ENCODE measurements around the gene CRAT.

Gene CRAT

DNA sequence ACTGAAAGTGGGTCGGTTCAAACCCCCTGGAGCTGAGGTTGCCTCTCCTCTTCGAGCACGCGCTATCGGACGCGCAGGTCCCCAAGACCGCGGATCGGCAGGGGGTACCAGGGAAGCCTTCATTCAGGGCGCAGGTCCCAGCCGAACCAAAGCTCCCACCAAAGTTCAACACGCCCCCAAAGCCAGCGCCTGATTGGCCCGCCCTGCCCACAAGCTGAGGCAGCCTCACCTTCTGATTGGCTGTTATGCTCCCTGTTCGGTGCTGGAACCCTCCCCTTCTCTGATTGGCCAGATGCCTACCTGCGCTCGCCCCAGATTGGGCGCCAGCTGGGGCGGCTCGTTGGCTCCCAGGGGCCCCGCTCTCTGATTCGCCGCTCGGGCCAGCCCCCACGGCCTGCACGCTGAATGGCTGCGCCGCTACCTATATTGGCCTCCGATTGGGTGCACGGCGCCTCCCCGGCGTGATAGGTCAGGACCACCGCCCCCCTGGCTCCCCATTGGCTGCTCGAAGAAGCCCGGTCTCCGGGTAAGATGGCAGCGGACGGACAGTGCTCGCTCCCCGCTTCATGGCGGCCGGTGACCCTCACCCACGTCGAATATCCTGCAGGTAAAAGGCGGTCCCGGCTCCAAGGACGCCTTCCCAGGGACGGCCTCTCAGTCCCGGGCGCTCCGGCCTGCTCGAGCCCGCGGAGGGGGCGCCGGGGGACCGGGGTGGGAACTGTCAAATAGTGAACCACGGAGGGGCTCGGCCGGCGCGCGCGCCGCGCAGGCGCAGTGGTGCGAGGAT is 29.8 kb downstream of the CRAT start, which contains the start of gene DOLPP1:
Gene DOLPP1, plus strand, starts transcription at position 511 of the 787 bp plus-strand sequence. Its CDS starts 21 bp downstream, at position 532.
- DNase-seq, result peak; percentile 98

DNA sequence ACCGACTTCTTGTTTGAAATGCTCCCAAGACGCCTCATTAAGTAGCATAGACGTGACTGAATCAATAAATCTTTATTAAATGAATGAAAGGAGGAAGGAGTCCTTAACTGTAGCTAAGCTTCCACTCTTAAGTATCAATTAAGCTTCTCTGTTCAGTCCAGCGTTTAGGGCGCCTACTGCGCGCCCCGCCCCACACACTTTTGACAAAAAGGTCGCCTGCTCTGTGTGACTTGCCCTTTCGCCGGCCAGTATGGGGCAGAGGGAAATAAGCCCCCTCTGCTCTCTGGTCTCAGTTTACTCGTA is 30.3 kb downstream of the CRAT start:
- DNase-seq, result no peak

DNA sequence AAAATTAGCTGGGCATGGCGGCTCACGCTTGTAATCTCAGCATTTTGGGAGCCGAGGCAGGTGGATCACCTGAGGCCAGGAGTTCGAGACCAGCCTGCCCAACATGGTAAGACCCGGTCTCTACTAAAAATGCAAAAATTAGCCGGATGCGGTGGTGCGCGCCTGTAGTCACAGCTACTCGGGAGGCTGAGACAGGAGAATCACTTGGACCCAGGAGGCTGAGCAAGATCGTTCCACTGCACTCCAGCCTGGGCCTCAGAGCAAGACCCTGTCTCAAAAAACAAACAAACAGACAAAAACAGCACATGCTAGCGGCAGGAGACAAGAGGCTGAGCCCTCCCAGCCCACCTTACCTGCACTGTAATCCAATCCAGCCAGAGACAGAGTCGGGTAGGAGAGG is 30.8 kb downstream of the CRAT start:
- no peak for DNase-seq

DNA sequence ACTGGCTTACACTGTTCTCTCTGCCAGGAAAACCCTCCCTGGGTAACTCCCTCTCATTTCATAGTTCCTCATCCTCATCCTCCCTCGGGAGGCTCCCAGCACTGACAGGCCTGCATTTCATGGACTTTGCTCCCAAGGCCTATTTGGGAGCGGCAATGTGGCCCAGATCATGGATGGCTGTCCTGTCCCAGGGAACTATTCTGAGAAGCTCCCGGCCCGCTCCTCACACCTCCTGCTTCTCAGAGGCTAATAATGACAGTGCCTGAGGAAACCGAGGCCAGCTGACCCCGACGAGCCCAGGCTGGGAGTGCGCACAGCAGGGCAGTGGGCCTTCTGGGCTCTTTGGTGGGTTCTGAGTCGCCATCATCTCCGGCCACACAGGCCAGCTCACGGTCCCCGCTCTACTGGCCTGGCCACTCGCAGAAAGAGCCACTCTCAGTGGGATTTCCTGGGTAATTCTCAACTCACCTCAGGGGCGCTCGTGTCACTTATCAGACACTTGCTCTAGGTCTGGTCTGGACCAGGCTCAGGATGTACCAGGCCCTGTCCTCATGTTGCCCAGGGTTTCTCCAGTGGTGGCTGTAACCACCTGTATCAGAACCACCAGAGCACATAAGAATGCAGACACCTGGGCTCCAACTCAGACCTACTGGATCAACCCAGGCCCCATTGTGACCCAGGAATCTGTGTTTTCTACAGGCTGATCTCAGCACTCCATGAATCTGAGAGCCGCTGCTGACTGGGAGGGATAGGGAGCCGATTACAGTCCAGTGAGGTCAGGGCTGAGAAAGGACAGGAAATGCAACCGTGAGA is 31.7 kb downstream of the CRAT start:
- no peak for DNase-seq

DNA sequence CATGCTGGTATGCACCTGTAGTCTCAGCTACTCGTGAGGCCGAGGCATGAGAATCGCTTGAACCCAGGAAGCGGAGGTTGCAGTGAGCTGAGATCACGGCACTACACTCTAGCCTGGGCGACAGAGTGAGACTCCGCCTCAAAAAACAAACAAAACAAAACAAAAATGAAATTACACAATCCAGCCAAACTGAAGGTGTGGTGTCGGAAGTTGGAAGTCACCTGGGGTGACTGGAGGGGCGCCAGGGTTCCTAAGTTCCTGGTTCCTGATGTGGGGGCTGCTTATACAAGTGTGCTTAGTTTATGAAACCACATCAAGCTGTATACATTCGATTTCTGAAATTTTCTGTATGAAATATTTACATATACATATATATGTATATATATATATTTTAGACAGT is 33.4 kb downstream of the CRAT start:
- DNase-seq, result no peak

DNA sequence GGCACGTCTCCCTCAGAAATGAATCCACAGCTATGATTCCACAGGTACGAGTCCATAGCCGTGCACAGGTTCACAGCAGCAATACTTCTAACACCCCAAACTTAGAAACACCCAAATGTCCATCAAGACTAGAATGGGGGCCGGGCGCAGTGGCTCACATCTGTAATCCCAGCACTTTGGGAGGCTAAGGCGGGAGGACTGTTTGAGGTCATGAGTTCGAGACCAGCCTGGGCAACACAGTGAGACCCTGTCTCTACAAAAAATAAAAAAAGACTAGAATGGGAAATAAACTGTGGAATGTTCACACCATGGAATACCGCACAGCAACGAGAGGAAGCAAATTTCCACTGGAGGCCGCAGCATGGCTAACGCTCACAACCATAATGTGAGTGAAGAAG is 34.0 kb downstream of the CRAT start:
- no peak for DNase-seq

DNA sequence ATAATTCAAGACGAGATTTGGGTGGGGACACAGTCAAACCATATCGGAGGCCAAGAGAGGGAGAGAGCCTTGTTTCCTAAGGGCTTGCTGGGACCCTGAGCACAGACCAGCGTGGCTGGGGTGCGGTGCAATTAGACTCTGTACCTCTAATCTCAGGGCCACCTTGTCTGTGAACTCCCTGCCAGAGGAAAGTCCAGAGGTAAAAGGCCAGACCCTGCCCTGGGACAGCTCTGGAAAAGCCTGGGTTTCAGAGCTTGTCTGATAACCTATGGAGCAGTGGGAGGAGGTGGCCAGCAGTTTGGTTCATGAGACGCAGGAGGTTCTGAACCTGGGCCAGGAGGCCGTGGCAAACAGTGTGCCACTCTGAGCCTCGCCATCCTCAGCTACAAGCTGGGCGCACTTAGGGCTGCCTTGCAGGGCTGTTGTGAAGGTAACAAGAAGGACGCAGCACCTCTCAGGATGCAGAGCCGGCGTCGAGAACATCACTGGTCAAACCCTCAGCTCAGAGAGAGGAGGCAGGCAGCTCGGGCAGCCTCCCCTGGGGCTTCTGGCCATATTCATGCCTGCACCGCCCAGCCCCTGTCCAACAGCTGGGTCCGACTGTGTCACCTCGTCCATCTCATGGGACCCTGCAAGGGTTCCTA is 34.5 kb downstream of the CRAT start:
- no peak for DNase-seq

DNA sequence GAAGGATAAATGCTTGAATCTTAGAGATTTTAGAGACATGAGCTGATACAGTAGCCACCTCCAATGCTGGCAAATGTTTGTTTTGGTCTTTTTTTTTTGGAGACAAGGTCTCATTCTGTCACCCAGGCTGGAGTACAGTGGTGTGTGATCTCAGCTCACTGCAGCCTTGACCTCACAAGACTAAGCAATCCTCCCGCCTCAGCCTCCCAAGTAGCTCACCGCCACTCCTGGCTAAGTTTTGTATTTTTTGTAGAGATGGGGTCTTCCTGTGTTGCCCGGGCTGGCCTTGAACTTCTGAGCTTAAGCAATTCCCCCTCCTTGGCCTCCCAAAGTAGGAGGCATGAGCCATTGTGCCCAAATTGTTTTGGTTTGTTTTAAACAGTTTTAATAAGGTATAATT is 36.5 kb downstream of the CRAT start:
- DNase-seq, result no peak

DNA sequence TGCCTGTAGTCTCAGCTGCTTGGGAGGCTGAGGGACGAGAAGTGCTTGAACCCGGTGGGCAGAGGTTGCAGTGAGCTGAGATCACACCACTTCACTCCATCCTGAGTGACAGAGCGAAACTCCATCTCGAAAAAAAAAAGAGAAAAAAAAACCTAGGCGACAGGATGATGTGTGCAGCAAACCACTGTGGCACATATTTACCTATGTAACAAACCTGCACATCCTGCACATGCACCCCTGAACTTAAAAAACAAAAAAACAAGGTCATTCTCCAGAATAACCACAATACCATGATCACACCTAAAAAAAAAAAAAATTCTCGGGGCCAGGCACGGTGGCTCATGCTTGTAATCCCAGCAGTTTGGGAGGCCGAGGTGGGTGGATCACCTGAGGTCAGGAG is 37.2 kb downstream of the CRAT start:
- DNase-seq, result no peak

DNA sequence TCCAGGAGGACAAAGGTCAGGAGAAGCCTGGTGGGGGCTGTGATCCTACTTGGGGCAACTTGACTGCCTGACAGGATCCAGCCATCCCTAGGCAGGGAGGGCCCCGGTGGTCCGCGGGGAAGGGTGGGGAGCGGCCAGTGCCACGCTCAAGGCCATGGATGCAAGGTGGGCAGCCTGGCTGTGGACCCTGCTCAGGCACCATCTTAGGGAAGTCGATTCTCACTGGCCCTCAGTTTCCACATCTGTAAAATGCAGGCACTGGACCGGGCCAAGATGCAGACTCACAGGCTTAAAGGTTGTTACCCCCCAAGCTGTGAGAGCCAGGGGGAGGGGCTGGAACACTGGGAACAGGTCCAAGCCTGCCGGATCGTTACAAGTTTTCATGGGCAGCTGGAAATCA is 38.4 kb downstream of the CRAT start:
- no peak for DNase-seq

DNA sequence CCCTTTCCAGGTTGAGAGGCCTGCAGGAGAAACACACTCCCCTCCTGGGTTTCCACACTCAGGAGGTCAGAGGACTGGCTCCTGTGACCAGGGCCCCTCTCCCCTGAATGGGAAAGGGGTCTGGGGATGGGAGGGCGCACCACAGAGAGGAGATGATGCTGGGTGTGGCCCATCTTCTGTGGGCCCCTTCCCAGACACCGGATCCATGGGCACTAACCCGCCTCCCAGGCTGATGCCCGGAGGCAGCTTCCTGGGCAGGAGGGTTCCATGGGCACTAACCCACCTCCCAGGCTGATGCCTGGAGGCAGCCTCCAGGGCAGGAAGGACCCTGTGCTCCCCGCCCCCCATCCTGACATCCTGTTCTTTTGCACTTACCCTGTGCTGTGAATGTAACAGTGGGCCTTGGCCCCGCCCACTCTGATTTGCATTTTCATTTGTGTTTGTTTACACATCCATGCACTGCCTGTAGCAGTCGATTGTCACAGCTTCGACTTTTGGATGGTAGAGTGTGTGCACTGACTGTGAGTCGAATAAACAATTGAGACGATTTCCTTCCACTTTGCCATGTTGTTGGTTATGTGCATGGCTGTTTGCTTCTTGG is 39.0 kb downstream of the CRAT start:
- DNase-seq, result no peak

DNA sequence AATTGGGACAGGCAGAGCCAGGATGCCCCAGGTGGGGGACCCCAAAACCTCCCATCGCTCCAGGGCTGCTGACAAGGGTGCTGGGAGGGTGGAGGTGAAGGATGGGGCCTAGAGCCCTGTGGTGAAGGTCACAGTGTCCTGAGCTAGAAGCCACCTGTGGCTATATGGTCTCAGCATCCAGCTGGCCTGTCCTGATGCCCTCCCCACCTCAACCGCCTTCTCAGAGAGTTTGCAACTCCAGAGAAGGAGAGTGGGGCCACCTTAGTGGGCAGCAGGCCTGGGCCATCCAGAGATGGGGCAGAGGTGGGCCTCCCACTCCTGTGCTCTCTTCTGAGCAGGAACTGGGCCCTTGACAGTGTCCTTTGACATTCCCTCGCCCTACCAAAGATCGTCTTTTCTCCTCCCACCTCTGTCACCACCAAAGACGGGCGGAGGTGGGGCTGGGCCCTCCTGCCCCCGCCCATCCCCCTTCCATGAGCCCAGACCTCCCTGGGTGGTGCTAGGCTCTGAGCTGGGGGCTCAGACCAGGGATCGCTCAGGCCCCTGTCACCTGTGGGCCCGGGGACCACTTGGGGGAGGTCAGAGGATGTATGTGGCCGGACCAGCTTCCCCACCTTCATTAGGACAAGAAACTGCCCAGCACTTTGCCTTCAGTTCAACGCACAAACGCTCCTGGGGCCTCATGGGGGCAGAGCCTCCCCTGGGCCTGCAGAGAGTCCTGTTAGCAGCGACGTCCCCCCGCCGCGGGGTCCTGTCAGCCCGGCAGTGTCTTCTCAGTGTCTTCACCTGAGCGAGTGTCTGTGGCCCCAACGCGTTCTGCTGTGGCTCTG is 39.7 kb downstream of the CRAT start:
- no peak for DNase-seq

DNA sequence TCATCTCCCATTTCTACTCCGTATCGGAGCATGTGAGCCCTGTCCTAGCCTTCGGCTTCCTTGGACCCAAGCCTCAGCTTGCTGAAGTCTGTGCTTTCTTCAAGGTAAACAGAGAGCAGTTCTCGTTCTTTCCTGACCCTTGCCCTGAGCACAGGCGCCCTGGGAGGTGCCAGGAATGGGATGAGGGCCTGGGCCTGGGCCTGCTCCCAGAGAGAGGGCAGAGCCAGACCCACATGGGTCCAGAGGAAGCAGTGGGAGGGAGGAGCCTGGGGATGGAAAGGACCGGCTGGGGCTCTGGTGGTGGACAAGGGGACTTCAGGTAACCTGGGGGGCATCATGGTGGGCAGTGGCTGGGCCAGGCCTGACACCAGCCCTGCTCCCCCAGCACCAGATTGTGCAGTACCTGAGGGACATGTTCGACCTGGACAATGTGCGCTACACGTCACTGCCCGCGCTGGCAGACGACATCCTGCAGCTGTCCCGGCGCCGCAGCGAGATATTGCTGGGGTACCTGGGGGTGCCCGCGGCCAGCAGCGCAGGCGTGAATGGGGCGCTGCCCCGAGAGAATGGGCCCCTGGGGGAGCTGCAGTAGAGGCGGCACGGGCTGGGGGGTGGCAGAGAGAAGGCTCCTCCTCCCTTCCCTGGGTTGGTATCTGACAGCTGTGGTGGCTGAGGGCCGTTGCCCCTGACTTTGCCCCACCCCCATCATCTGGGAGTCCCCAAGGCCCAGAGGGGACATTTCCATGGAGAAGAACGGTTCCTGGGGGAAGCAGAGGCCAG is 40.5 kb downstream of the CRAT start:
- no peak for DNase-seq

DNA sequence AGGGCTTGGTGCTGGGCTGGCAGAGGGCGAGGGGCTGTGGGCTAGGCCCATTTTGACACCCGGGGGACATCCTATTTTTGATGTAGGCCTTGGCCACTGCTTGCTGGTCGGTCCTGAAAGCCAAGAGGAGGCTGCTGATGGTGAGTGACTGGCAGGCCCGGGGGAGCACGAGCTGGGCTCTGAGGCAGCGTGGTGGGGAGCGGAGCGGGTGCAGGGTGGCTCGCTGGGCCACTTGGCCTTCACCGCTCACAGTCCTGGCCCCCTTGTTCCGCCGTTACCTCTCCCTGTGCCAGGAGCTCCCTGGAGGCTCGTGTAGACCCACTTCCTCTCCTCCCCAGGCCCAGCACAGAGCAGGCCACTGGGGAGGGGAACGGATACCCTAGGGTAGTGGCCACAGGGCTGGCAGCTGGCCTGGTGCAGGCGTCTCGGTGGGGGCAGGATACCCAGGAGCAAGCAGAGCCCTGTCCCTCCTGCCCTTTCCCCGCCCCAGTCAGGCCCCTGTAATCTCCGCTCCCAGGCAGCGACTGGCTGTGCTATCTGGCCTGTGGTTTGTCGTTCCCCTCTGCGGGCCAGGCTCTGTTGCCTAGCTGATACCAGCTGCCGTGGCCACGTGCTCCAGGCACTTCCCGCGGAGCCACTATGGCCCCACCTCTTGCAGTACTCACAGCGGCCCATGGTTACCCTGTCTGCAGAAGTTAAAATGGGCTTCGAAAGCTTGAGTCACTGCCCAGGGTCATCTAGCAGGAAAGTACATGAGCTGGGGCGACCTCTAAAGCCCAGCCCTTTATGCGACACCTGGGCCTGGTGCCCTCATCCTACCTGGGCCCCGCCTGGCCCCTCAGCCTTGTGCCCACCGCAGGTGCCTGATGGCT is 41.4 kb downstream of the CRAT start:
- DNase-seq, result peak; percentile 38

DNA sequence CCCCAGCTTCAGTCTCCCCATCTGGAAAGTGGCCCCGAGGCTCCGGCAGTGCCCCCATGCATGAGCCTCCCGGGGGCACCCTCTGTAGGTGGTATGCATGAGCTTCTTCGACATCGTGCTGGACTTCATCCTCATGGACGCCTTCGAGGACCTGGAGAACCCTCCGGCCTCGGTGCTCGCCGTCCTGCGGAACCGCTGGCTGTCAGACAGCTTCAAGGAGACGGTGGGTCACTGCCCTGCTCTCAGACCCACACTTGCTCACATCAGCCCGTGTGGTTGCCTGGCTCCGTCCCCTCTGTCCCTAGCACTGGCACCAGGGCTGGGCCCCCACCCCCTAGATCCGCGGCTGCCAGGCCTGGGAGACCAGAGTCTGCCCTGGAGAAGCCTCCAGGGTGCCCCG is 42.5 kb downstream of the CRAT start:
- DNase-seq, result no peak

DNA sequence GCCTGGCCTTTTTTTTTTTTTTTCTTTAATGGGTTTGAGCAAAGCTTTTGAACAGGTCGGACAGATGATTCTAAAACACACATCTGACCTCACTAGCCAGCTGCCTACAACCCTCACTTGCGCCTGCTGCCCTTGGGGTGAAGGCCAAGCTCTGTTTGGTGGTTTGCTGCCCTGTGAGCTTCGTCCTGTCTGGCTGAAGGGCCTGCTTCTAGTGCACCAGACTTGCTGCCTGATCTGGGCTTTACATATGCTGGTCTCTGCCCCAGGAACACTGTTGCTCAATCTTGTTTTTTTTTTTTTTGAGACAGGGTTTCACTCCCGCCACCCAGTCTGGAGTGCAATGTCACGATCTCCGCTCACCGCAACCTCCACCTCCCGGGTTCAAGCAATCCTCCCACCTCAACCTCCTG is 46.1 kb downstream of the CRAT start:
- DNase-seq, result no peak

DNA sequence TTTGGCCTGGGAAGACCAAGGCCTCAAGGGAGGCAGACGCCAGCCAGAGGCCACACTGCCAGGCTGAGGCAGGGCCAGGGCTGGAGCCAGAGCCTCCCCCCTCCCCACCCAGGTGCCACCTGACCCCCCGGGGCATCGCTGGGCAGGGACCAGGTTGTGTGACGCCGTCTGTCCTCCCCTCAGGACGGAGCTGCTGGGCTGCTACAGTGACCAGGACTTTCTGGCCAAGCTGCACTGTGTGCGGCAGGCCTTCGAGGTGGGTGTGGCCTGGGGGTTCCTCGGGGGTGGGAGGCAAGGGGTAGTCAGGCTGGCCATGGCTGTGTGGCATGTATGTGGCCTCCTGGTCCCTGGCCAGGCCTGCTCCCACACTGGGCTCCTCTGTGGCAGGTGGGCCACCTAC is 47.5 kb downstream of the CRAT start:
- no peak for DNase-seq

DNA sequence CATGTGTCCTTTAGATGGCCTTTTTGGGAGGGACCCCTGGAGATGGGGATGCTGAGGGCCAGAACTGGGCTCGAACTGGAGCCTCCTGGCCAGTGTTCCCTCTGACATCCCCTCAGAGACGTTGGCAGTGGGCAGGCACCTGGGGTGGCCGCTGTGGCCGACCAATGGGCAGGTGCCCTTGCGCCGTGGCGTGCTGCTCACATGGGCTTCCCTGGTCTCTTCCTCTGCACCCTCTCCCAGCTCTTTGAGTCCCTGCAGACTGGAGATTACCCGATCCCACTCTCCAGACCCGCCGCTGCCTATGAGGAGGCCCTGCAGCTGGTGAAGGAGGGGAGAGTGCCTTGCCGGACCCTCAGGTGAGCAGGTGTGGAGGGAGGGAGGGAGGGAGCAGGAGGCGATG is 49.6 kb downstream of the CRAT start:
- no peak for DNase-seq

DNA sequence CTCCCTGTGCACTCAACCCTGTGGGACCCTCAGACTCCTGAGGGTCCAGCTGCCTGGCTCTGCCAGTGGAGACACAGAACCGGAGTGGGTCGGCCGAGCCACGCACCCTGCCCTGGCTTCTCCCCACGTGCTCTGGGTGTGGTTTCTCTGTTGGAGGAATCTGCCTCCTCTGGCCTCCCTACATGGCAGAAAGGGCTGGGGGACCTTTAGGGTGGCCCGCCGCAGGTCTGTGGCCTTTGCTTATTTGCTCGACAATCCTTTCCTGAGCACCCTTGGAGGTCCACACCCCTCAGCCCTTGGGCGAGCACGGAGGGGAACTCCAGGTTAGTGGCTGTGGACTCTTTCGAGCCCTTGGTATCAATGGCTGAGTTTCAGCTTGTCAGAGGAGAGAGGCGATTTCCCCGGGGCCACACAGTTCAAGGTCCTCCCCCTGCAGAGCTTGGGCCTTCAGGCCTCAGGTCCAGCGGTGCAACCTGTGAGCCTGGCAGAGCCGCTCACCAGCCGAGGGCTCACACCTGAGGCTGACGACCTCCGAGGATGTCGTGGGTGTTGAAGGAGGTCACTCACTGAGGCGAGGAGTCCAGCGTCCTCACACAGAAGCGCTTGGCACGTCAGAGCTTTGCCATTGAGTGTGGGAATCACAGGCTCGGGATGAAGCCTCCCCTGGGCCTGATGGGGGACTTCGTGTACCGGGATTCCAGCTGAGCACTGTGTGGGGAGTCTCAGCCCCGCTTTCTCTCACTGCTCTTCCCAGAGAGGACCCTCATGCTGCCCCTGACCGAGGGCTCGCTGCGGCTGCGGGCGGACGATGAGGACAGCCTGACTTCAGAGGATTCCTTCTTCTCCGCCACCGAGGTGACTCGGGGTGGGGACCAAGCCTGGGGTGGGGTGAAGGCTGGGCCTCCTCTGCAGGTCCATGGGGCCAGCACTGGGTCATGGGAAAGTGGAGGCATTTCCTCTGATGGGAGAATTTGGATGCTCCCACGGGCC is 50.5 kb downstream of the CRAT start:
- DNase-seq, result no peak

Measured in NCI-H2107 (cell line).